ENCODE measurements around the gene LEKR1.

The LEKR1 gene

DNA sequence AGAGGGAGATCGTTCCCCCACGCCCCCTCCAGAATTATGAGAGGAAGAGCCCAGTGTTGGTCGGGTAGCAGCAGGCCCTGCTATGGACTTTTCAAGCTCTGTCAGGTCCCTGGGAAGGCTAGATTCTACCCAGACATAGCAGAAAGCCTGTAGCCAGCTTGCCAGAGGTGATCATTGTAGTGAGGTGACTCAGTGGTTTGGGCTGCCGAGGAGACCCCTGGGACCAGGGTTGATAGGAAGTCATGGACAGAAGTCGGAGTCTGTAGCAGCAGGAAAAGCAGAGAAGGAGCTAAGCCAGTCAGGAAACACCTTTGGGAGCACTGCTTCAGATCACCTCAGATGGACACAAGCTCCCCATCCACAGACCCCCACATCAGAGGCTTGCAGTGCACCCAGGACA lies 266.1 kb downstream of the LEKR1 start:
- ChIA-PET CTCF (no interaction called here), POLR2A (no interaction called here)
- no peak for DNase-seq (ENCODE audit: extremely low spot score)
- TF ChIP-seq ELF4 (IDR thresholded peaks at IDR 0.05) (no peak), FOXM1 (IDR thresholded peaks at IDR 0.05; ENCODE audit: borderline replicate concordance) (no peak), FOXA1 (IDR thresholded peaks at IDR 0.05) (no peak), SP1 (IDR thresholded peaks at IDR 0.05) (no peak), BHLHE40 (IDR thresholded peaks at IDR 0.05; ENCODE audit: borderline replicate concordance) (no peak), FOXK2 (IDR thresholded peaks at IDR 0.05) (no peak), LEF1 (IDR thresholded peaks at IDR 0.05; ENCODE audit: borderline replicate concordance) (no peak), HDGF (IDR thresholded peaks at IDR 0.05; ENCODE audit: borderline replicate concordance) (no peak)
- TF ChIP-seq, protein P1, sequence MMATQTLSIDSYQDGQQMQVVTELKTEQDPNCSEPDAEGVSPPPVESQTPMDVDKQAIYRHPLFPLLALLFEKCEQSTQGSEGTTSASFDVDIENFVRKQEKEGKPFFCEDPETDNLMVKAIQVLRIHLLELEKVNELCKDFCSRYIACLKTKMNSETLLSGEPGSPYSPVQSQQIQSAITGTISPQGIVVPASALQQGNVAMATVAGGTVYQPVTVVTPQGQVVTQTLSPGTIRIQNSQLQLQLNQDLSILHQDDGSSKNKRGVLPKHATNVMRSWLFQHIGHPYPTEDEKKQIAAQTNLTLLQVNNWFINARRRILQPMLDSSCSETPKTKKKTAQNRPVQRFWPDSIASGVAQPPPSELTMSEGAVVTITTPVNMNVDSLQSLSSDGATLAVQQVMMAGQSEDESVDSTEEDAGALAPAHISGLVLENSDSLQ (IDR thresholded peaks at IDR 0.05), result no peak

DNA sequence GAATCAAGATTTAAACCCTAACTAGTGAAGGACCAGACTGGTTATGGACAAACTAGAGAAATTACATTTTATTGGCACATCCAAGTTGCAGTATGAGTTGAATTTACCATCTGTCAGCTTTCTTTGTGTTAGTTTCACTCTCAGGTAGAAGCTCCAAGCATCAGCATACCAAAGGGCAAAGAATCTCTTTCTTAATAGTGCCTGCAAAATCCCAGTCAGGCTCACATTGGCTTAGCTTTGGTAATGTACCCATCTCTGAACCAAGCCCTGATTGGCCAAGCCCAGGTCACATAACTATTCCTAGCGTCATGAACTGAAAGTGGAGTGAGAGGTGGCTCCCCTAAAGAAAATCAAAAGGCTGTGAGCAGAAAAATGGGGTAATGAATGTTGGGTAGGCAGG lies 266.9 kb downstream of the LEKR1 start:
- TF ChIP-seq HDGF (IDR thresholded peaks at IDR 0.05; ENCODE audit: borderline replicate concordance) (no peak), SP1 (IDR thresholded peaks at IDR 0.05) (no peak), FOXK2 (IDR thresholded peaks at IDR 0.05) (no peak), FOXA1 (IDR thresholded peaks at IDR 0.05) (no peak), FOXM1 (IDR thresholded peaks at IDR 0.05; ENCODE audit: borderline replicate concordance) (no peak), L3MBTL2 (conservative IDR thresholded peaks at IDR 0.05) (no peak), SUZ12 (IDR thresholded peaks at IDR 0.05) (no peak), ARNT (IDR thresholded peaks at IDR 0.05) (no peak), ELF4 (IDR thresholded peaks at IDR 0.05) (no peak), CTBP1 (IDR thresholded peaks at IDR 0.05; ENCODE audit: borderline replicate concordance) (no peak), NFRKB (IDR thresholded peaks at IDR 0.05) (no peak), BHLHE40 (IDR thresholded peaks at IDR 0.05; ENCODE audit: borderline replicate concordance) (no peak), ZNF384 (IDR thresholded peaks at IDR 0.05) (no peak), LEF1 (IDR thresholded peaks at IDR 0.05; ENCODE audit: borderline replicate concordance) (no peak), TARDBP (IDR thresholded peaks at IDR 0.05) (no peak)
- TF ChIP-seq, protein P1 (IDR thresholded peaks at IDR 0.05), result no peak
- DNase-seq (ENCODE audit: extremely low spot score), result no peak
- ChIA-PET POLR2A (no interaction called here), CTCF (no interaction called here)

DNA sequence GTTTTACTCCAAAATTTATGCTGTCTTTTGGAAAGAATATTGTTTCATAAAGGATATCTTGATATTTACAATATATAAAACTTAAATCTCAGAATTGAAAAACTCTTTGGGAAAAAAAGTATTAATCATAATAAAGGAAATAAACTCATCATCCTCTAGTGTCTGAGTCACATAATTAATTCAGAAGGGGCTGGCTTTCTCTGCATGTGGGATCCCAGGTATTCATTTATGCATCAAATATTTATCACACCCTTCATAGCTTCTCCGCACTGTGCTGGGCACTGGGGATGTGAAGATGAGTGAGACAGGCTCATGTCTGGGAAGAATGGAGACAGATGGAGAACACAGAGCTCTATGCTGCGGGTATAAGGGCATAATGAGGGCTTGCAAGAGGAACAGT lies 268.1 kb downstream of the LEKR1 start:
- CTCF ChIA-PET, result no interaction called here
- TF ChIP-seq BHLHE40 (IDR thresholded peaks at IDR 0.05; ENCODE audit: borderline replicate concordance), result no peak
- no peak for TF ChIP-seq SP1 (IDR thresholded peaks at IDR 0.05)
- TF ChIP-seq CTBP1 (IDR thresholded peaks at IDR 0.05; ENCODE audit: borderline replicate concordance), result no peak
- no peak for TF ChIP-seq FOXA1 (IDR thresholded peaks at IDR 0.05)
- no peak for TF ChIP-seq LEF1 (IDR thresholded peaks at IDR 0.05; ENCODE audit: borderline replicate concordance)
- no peak for TF ChIP-seq ZNF384 (IDR thresholded peaks at IDR 0.05)
- TF ChIP-seq NFRKB (IDR thresholded peaks at IDR 0.05), result no peak
- POLR2A ChIA-PET, result no interaction called here
- no peak for DNase-seq (ENCODE audit: extremely low spot score)

DNA sequence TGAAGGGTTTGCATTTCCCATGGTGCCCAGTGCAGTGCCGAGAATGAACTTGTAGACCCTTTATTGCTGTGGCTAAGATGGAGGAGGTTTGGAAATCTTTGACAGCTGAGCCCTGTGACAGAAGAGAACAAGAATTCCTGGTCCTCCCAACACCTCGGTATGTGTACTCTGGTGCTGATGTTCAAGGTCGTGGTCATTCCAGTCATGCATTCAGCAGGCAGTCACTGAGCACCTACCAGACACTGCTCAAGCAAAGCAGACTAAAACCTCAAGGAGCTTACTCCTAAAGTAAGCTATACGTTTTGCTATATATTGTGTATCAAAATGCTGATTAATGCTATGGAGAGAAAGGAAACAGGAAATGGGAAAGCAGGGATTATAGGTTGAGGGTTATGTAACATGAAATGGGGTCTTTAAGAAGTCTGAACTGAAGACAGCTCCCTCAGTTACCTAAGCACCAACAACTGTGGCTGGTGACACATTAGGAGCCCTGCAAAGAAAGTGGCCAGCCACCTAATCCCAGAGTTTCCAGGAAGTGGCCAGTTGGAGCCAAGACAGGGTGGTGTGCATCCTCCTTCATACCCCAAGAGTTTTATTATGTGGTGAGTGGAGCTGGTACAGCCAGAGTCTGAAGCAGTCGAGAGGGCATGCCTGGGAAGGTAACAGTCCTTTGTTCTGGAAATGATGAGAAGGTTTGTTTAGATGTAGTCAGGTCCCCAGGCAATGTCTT lies 268.8 kb downstream of the LEKR1 start:
- DNase-seq (ENCODE audit: extremely low spot score), result no peak
- ChIA-PET CTCF (no interaction called here), POLR2A (no interaction called here)
- TF ChIP-seq TARDBP (IDR thresholded peaks at IDR 0.05), result no peak

All from HEK293T (cell line).